HepG2 (cell line): ENCODE data around the gene SRSF2. TPM values are rescaled to one million over a fixed set of nuclear protein-coding genes. Genes with fewer than 3 reads are reported as not detected.

Experiments used
- ATF6 ChIP-seq: sonication (generic); formaldehyde crosslinking; conservative IDR thresholded peaks from 2 replicates; pipeline ENCODE4 v1.4.0; 2020; ENCODE audit warnings: missing genetic modification reagents
- EP300 ChIP-seq, 3 experiments: sonication (generic) in 1 of 3; formaldehyde crosslinking in 1 of 3; IDR thresholded peaks; 2 replicates each; pipeline versions ENCODE4 v1.5.1 to v1.6.1; 2011 to 2020; ENCODE audit warnings: low read depth in 2 of 3, low read length in 2 of 3, borderline replicate concordance in 1 of 3, improper control_type of control experiment in 1 of 3, mild to moderate bottlenecking in 1 of 3, missing genetic modification reagents in 1 of 3, moderate library complexity in 1 of 3
- ERF ChIP-seq: IDR thresholded peaks from 2 replicates; pipeline ENCODE4 v1.6.1; 2018; ENCODE audit warnings: missing biosample characterization, missing genetic modification reagents
- ETV5 ChIP-seq: IDR thresholded peaks from 2 replicates; pipeline ENCODE4 v1.6.1; 2018; ENCODE audit warnings: missing biosample characterization, missing genetic modification reagents, inconsistent platforms, borderline replicate concordance
- FOXJ3 ChIP-seq: sonication (generic); formaldehyde crosslinking; IDR thresholded peaks from 2 replicates; pipeline ENCODE4 v1.4.0; 2020; ENCODE audit warnings: missing genetic modification reagents, mild to moderate bottlenecking, borderline replicate concordance
- MEF2D ChIP-seq: sonication (generic); formaldehyde crosslinking; IDR thresholded peaks from 2 replicates; pipeline ENCODE4 v1.5.1; 2020; ENCODE audit warnings: mild to moderate bottlenecking, missing genetic modification reagents
- RFX3 ChIP-seq: IDR thresholded peaks from 2 replicates; pipeline ENCODE4 v1.6.1; 2016; ENCODE audit warnings: missing biosample characterization, missing genetic modification reagents
- SIN3B ChIP-seq: fragments of 150-350 bp; IDR thresholded peaks from 2 replicates; pipeline ENCODE4 v1.6.1; 2014; ENCODE audit warnings: low read length
- SMYD3 ChIP-seq: sonication (generic); formaldehyde crosslinking; IDR thresholded peaks from 2 replicates; pipeline ENCODE4 v1.8.1; 2023; ENCODE audit warnings: mild to moderate bottlenecking, missing genetic modification reagents
- STAT6 ChIP-seq: sonication (generic); formaldehyde crosslinking; IDR thresholded peaks from 2 replicates; pipeline ENCODE4 v1.4.0; 2020; ENCODE audit warnings: missing genetic modification reagents, mild to moderate bottlenecking, borderline replicate concordance
- SYNCRIP ChIP-seq: fragments of 200-400 bp; formaldehyde crosslinking; IDR thresholded peaks from 2 replicates; pipeline ENCODE4 v1.6.1; 2018; ENCODE audit warnings: mild to moderate bottlenecking, low read depth, low read length; ENCODE audit not compliant: insufficient read depth
- TGIF2 ChIP-seq: IDR thresholded peaks from 2 replicates; pipeline ENCODE4 v1.6.1; 2016; ENCODE audit warnings: control low read depth, missing compliant biosample characterization
- UBTF ChIP-seq: sonication (generic); formaldehyde crosslinking; IDR thresholded peaks from 2 replicates; pipeline ENCODE4 v1.4.0; 2020; ENCODE audit warnings: mild to moderate bottlenecking, missing genetic modification reagents
- ZSCAN20 ChIP-seq: sonication (generic); formaldehyde crosslinking; IDR thresholded peaks from 2 replicates; pipeline ENCODE4 v1.4.0; 2020; ENCODE audit warnings: missing genetic modification reagents, mild to moderate bottlenecking, borderline replicate concordance
- polyA plus RNA-seq, 8 experiments: library from polyadenylated mRNA; depleted of rRNA in 3 of 8; stranded (reverse) in 7 of 8; unstranded in 1 of 8; fragments of >200 nt; fragmentation: Illumina TruSeq in 4 of 8; extraction: Trizol in 4 of 8; gene quantifications; 2 replicates each; pipeline versions ENCODE4 v1.2.1 to v1.2.3, GENCODE V29; 2011 to 2016; ENCODE audit warnings: low read depth in 4 of 8, missing spikeins in 1 of 8, mixed read lengths in 1 of 8; ENCODE audit not compliant: insufficient read depth in 1 of 8
- total RNA-seq, 5 experiments: library from RNA; depleted of rRNA; stranded (reverse); fragments of >200 nt; fragmentation: Illumina TruSeq; extraction: Trizol; gene quantifications; 2 replicates each; pipeline ENCODE4 v1.2.3, GENCODE V29; 2016; ENCODE audit warnings: low read depth in 1 of 5
- TF ChIP-seq, protein P1 (sequence below): sonication (generic); formaldehyde crosslinking; IDR thresholded peaks from 2 replicates; pipeline ENCODE4 v1.4.0; 2020; ENCODE audit warnings: mild to moderate bottlenecking, missing genetic modification reagents, borderline replicate concordance

The SRSF2 gene
- total and polyA plus RNA-seq, 2 of the 13 experiments (the other 11 are each of a cell fraction or from before 2014, with no cell fraction given) = 306 to 319 TPM

- TF ChIP-seq STAT6 (no peak), SIN3B (no peak), SYNCRIP (no peak), RFX3 (no peak), FOXJ3 (no peak), MEF2D (no peak), ATF6 (CRISPR knock-in tag) (0 out of 2 replicates have a peak, but pooled peaks have one; percentile 16), ETV5 (CRISPR knock-in tag) (peak; percentile 6; the same call in 1 of the 2 replicates), ZSCAN20 (no peak), TGIF2 (CRISPR knock-in tag) (no peak), SMYD3 (no peak), ERF (0 out of 2 replicates have a peak, but pooled peaks have one; percentile 51), EP300 (IDR thresholded peaks at IDR 0.05; ENCODE audit: low read depth in 2 of 2, low read length in 2 of 2) (no peak), EP300 (CRISPR knock-in tag; IDR thresholded peaks at IDR 0.05; ENCODE audit: borderline replicate concordance) (peak; percentile 41; the same call in 1 of the 2 replicates), UBTF (CRISPR knock-in tag) (no peak)
- TF ChIP-seq, protein P1, sequence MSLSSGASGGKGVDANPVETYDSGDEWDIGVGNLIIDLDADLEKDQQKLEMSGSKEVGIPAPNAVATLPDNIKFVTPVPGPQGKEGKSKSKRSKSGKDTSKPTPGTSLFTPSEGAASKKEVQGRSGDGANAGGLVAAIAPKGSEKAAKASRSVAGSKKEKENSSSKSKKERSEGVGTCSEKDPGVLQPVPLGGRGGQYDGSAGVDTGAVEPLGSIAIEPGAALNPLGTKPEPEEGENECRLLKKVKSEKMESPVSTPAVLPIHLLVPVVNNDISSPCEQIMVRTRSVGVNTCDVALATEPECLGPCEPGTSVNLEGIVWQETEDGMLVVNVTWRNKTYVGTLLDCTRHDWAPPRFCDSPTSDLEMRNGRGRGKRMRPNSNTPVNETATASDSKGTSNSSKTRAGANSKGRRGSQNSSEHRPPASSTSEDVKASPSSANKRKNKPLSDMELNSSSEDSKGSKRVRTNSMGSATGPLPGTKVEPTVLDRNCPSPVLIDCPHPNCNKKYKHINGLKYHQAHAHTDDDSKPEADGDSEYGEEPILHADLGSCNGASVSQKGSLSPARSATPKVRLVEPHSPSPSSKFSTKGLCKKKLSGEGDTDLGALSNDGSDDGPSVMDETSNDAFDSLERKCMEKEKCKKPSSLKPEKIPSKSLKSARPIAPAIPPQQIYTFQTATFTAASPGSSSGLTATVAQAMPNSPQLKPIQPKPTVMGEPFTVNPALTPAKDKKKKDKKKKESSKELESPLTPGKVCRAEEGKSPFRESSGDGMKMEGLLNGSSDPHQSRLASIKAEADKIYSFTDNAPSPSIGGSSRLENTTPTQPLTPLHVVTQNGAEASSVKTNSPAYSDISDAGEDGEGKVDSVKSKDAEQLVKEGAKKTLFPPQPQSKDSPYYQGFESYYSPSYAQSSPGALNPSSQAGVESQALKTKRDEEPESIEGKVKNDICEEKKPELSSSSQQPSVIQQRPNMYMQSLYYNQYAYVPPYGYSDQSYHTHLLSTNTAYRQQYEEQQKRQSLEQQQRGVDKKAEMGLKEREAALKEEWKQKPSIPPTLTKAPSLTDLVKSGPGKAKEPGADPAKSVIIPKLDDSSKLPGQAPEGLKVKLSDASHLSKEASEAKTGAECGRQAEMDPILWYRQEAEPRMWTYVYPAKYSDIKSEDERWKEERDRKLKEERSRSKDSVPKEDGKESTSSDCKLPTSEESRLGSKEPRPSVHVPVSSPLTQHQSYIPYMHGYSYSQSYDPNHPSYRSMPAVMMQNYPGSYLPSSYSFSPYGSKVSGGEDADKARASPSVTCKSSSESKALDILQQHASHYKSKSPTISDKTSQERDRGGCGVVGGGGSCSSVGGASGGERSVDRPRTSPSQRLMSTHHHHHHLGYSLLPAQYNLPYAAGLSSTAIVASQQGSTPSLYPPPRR = no peak
These were observed 26.1 kb downstream of the SRSF2 start, which contains the start of gene MXRA7 (continued) for GRCh38 chr17:76710863-76711611.
